Stimulated activated CD8-positive, alpha-beta memory T cell treated with anti-CD3 and anti-CD28 coated beads, Interleukin-4, amount 100 ng/mL, for 24 hours (primary cell): Measurements from ENCODE around the gene TMEM139.
A peak's percentile ranks its signal among the peaks of the same experiment; 100 is the strongest.
"Not testable (repeated sequence)": the region's sequence is repeated elsewhere in the genome, so short reads cannot be mapped to it uniquely, and the experiment has no call there.

Source experiments
- DNase-seq: peaks from one replicate; pipeline ENCODE4 v3.0.0-alpha.2; 2020; ENCODE audit warnings: low read depth

Gene TMEM139

GRCh38 chr7:143289421-143289820 lies 4.7 kb downstream of the TMEM139 start:
- DNase-seq: no peak

- DNase-seq: not testable (repeated sequence)
These were observed 5.1 kb downstream of the TMEM139 start for GRCh38 chr7:143289888-143290287.

- no peak for DNase-seq
These were observed 5.5 kb downstream of the TMEM139 start for GRCh38 chr7:143290293-143290692.

GRCh38 chr7:143292876-143293275 lies 8.1 kb downstream of the TMEM139 start:
- no peak for DNase-seq

GRCh38 chr7:143295870-143296269 lies 11.1 kb downstream of the TMEM139 start:
- no peak for DNase-seq

GRCh38 chr7:143296686-143297085 lies 11.9 kb downstream of the TMEM139 start:
- DNase-seq: no peak

GRCh38 chr7:143299346-143299745 lies 14.6 kb downstream of the TMEM139 start:
- no peak for DNase-seq

GRCh38 chr7:143299840-143300239 lies 15.1 kb downstream of the TMEM139 start:
- peak; percentile 27 for DNase-seq

- DNase-seq: no peak
These were observed 16.5 kb downstream of the TMEM139 start for GRCh38 chr7:143300959-143301935.

GRCh38 chr7:143303733-143304132 lies 19.0 kb downstream of the TMEM139 start:
- no peak for DNase-seq

GRCh38 chr7:143304938-143305337 lies 20.2 kb downstream of the TMEM139 start:
- no peak for DNase-seq

- peak; percentile 51 for DNase-seq
These were observed 20.8 kb downstream of the TMEM139 start for GRCh38 chr7:143305423-143306070.

- no peak for DNase-seq
These were observed 23.9 kb downstream of the TMEM139 start for GRCh38 chr7:143308632-143309031.

- no peak for DNase-seq
These were observed 29.4 kb downstream of the TMEM139 start for GRCh38 chr7:143314127-143314526.

GRCh38 chr7:143315776-143316175 lies 31.0 kb downstream of the TMEM139 start, which contains the start of gene CLCN1:
Gene CLCN1 (plus strand): TSS chr7:143316111. CDS start chr7:143316213, 102 bp downstream.
- no peak for DNase-seq

GRCh38 chr7:143316492-143316891 lies 31.7 kb downstream of the TMEM139 start:
- no peak for DNase-seq

GRCh38 chr7:143318661-143319060 lies 33.9 kb downstream of the TMEM139 start:
- no peak for DNase-seq

- no peak for DNase-seq
These were observed 35.9 kb downstream of the TMEM139 start for GRCh38 chr7:143320620-143321019.

GRCh38 chr7:143321242-143321641 lies 36.5 kb downstream of the TMEM139 start:
- no peak for DNase-seq

GRCh38 chr7:143321734-143322133 lies 37.0 kb downstream of the TMEM139 start:
- DNase-seq: no peak

GRCh38 chr7:143322760-143323633 lies 38.2 kb downstream of the TMEM139 start:
- no peak for DNase-seq

GRCh38 chr7:143323653-143324052 lies 38.9 kb downstream of the TMEM139 start:
- no peak for DNase-seq
